ENCODE data around the gene SLC47A1. TPM values are rescaled to one million over a fixed set of nuclear protein-coding genes. Genes with fewer than 3 reads are reported as not detected.
"Not testable (repeated sequence)": the region's sequence is repeated elsewhere in the genome, so short reads cannot be mapped to it uniquely, and the experiment has no call there.

SLC47A1 gene, protein sequence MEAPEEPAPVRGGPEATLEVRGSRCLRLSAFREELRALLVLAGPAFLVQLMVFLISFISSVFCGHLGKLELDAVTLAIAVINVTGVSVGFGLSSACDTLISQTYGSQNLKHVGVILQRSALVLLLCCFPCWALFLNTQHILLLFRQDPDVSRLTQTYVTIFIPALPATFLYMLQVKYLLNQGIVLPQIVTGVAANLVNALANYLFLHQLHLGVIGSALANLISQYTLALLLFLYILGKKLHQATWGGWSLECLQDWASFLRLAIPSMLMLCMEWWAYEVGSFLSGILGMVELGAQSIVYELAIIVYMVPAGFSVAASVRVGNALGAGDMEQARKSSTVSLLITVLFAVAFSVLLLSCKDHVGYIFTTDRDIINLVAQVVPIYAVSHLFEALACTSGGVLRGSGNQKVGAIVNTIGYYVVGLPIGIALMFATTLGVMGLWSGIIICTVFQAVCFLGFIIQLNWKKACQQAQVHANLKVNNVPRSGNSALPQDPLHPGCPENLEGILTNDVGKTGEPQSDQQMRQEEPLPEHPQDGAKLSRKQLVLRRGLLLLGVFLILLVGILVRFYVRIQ
- 10 to 100 TPM in 3 of 4 donors, 1 to 10 TPM in 1; 6.3 to 27.1 (median 15.1) TPM for polyA plus RNA-seq (ENCODE audit: insufficient read length in 4 of 4)

DNA sequence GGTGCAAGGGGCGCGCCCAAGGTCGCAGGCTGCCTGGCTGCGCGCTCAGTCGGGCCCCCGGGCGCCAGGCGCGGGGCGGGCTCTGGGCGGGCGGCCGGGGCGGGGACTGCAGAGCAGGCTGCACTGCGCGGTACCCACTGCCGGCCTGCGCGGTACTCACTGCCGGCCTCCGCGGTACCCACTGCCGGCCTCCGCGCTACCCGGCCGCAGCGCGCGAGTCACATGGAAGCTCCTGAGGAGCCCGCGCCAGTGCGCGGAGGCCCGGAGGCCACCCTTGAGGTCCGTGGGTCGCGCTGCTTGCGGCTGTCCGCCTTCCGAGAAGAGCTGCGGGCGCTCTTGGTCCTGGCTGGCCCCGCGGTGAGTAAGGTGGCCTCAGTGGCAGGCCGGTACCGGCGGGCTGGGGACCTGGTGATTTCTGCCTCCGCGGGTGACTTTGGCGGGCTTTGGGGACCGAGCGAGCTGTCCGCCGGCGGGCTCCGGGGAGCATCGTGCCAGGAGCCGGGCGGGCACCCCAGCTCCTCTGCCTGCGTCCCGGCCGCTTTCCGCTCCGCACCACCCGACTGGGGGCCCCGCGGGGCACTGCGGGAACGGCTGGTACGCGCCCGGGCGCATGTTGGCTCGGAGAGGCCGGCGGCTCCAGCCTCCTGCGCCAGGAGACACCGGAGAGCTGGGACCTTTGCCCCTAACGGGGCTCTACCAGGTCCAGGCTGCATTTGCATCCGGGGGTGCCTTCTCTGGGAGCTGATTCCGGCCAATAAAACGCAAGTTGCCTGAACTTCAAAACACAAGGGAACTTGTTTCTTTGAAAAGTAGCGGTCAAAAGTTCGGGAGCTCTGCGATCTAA lies at the start of gene SLC47A1:
Gene SLC47A1 (plus strand): TSS at position 137 of the 844 bp plus-strand sequence. CDS start 86 bp downstream, at position 223.
- DNase-seq (ENCODE audit: low read depth in 4 of 4, low spot score in 3 of 4): peak in 1 of 4 donors; percentile 30

DNA sequence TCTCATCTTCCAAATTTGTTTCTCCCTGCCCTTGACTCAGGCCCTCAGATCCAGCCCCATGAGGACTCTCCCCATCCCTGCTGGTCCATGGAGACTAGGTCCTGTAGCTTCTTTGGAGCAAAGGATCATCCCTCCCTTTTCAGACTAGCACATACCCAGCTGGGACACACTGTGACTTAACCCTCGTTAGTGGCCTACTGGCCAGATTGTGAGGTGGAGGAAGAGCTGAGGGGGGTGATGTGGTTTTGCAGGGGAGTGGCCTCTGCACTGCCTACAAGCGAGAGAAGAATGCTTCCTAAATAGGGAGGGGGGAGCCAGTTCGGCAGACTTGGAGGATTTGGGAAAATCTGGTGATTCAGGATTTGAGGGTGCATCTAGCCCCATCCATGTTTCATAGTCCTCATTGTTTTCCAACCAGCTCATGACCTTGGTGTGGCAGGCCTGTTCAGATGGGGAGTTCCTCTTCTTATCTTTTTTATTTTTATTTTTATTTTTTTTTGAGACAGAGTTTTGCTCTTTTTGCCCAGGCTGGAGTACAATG lies 47.8 kb upstream of the SLC47A1 start:
- no peak for DNase-seq (ENCODE audit: low read depth in 4 of 4, low spot score in 3 of 4)

DNA sequence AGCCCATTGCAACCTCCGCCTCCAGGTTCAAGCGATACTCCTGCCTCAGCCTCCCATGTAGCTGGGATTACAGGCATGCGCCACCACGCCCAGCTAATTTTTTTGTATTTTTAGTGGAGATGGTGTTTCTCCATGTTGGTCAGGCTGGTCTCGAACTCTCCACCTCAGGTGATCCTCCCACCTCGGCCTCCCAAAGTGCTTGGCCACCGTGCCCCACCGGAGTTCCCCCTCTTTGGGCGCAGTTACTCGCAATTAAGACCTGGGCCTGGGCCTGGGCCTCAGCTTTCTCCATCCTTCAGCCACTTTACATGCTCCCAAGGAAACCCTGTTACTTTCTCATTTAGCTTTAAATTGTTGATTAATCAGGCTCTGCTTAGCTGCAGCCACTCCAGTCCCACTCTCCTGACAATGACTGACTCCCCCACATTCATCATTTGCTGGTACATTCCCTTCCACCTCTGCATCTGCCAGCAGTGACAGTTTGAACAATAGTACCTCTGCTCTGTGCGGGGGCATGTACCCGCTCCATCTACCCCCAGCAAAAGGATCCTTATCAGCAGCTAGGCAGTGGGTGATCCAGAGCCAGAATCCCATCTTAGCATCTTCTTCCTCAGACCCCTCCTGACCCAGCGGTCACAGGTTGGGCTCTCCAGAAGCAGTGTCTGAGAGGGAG lies 47.2 kb upstream of the SLC47A1 start:
- DNase-seq (ENCODE audit: low read depth in 4 of 4, low spot score in 3 of 4): no peak

DNA sequence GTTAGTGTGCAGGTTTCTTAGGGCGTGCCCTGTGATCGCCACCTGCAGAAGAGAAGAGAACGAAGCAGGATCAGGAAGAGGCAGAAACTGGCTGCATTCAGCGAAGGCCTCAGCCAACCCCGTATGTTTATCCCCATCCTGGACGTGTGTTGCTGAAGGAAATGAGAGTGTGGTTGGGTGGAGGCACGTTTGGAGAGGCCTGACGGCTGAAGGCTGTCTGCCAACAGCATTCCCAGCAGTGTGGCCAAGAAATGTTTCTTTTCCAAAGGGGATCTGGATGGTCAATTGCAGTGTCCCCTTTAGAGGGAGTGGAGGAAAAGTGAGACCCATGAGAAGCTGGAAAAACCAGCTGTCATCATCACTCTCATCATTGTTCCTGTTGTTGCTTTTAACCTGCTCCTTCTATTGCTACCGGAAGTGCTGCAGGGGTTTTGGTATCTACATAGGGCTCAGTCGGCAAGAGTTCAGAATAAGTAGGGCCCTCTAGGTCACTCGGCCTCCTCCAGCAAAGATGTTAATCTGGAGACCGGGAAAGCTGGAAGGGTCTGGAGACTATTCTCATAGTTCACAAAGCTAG lies 46.5 kb upstream of the SLC47A1 start:
- DNase-seq (ENCODE audit: low read depth in 4 of 4, low spot score in 3 of 4): no peak

DNA sequence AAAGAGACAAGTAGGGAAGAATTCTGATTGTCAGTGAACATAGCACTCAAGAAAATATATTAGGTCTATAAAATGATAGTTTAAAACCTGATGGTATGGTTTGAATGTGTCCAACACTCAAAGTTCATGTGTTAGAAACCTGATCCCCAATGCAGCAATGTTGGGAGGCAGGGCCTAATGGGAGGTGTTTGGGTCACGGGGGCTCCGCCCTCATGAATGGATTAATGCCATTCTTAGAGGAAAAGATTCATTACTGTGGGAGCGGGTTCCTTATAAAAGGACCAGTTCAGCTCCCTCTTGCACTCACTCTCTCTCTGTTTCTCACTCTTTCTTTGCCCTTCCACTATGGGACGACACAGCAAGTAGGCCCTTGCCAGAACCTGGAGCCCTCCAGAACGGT lies 41.5 kb upstream of the SLC47A1 start:
- DNase-seq (ENCODE audit: low read depth in 4 of 4, low spot score in 3 of 4): no peak

DNA sequence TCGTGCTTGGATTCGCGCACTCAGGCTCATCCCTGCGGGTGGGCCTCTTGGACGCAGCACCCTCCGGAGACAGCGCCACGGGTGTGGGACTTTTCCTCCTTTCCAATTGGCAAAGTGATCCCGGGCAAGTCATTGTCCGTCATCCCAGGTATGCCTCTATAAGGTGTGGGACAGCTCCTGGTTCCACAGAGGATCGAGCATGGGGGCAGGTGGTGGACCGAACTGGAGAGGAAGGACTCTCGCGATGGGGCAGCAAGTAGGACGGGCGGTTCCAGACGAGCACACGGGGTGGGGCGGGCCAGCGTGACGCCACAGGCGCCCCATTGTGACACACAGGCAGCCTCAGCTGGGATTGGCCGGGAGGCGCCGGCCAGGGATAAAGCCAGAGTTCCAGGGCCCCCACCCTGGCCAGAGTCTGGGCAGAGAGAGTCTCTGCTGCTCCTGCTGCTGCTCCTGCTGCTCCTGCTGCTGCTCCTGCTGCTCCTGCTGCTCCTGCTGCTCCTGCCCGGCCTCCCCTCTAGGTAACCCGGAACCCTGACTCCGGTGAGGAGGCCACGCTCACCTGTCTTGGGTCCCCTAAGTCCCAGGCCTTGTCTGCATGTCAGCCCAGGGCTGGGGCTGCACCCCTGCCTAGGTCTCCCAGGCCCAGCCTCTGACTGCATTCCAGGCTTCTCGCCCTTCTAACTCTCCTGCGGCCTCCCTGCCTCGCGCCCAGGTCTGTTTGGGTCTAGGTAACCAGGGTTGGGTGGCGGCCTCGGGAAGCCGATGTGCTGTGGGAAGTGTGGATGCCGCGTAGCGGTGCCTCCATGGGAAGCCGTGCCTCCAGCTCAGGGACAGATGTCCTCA lies 38.5 kb upstream of the SLC47A1 start:
- DNase-seq (ENCODE audit: low read depth in 4 of 4, low spot score in 3 of 4): no peak

DNA sequence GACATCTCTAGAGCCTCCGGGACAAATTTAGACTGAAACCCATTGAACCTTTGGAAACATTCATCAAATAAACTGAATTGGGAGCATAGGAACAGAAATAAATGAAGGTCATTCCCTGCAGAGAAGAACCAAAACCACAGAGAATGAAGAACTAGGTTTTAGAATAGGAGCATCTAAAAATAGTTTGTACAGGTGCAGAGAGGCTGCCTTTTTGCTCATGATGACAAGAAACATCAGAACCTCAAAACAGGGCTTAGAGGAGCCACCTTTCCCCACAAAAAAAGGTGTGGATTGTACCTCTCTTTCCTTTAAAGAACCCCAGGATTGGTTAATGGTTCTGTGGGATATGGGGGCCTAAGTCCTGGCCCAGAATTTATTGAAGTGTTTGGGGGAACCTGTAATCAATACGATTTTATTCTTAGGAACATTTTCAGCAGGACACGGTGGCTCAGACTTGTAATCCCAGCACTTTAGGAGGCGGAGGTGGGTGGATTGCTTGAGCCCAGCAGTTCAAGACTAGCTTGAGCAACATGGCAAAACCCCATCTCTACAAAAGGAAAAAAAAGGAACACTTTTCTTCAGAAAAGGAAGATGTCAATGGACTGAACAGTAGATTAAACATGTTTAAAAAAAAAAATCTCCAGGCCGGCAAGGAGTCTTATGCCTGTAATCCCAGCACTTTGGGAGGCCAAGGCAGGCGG lies 37.7 kb upstream of the SLC47A1 start:
- no peak for DNase-seq (ENCODE audit: low read depth in 4 of 4, low spot score in 3 of 4)

DNA sequence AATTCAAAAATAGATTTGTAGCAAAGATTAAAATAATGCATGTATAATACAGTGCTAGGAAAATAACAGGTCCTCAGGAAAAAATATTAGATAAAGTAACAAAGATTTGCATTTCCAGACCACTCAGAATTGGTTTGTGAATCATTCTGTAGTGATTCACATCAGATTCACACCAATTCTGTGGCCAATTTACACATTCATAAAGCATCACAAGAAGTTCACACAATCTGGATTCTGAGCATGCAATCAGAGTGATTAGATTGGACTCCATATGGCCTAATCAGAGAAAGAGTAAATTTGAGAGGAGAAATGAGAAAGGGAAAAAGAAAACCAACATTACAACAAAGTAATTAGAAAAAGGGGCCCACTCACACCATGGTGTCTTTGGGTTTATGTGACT lies 36.0 kb upstream of the SLC47A1 start:
- DNase-seq (ENCODE audit: low read depth in 4 of 4, low spot score in 3 of 4): no peak

DNA sequence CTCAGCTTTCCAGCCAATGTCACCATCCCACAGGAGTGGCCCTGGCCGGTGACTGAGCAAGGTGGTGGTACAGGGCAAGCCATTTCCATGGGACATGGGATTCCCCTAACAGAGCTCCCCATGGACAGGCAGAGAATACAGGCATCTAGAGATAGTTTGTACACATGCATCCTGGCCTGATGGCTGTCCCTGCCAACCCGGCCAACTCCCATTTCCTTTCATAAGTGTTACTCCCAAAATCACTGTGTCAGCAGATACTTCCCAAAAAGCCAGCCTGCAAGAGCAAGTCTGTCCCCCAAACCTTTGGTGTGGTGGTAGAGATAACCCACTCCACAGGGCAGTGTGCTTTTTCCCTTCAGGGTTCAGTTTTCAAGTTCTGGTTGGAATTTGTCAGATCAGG lies 32.4 kb upstream of the SLC47A1 start:
- DNase-seq (ENCODE audit: low read depth in 4 of 4, low spot score in 3 of 4): no peak

DNA sequence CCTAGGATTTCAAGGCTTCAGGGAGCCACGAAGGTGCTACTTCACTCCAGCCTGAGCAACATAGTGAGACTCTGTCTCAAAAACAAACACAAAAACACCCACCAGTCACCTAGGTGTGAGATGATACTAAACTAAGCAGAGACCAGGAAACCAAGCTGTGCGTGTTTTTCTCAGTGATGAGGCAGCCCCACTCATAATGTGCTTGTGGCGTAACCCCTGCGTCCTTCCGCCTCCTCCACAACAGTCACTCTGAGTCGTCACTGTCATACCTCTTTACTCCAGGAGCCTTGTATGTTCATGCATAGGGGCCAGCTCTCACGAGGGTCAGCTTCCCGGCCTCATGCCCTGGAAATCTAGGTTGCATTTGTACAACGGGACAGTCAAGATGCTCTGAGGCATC lies 31.1 kb upstream of the SLC47A1 start:
- no peak for DNase-seq (ENCODE audit: low read depth in 4 of 4, low spot score in 3 of 4)

DNA sequence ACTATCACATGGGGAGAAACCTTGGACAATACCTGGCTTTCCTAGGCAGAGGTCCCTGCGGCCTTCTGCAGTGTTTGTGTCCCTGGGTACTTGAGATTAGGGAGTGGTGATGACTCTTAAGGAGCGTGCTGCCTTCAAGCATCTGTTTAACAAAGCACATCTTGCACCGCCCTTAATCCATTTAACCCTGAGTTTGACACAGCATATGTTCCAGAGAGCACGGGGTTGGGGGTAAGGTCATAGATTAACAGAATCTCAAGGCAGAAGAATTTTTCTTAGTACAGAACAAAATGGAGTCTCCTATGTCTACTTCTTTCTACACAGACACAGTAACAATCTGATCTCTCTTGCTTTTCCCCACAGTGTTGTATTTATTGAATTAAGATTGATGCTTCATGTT lies 28.1 kb upstream of the SLC47A1 start:
- DNase-seq (ENCODE audit: low read depth in 4 of 4, low spot score in 3 of 4): not testable (repeated sequence)

DNA sequence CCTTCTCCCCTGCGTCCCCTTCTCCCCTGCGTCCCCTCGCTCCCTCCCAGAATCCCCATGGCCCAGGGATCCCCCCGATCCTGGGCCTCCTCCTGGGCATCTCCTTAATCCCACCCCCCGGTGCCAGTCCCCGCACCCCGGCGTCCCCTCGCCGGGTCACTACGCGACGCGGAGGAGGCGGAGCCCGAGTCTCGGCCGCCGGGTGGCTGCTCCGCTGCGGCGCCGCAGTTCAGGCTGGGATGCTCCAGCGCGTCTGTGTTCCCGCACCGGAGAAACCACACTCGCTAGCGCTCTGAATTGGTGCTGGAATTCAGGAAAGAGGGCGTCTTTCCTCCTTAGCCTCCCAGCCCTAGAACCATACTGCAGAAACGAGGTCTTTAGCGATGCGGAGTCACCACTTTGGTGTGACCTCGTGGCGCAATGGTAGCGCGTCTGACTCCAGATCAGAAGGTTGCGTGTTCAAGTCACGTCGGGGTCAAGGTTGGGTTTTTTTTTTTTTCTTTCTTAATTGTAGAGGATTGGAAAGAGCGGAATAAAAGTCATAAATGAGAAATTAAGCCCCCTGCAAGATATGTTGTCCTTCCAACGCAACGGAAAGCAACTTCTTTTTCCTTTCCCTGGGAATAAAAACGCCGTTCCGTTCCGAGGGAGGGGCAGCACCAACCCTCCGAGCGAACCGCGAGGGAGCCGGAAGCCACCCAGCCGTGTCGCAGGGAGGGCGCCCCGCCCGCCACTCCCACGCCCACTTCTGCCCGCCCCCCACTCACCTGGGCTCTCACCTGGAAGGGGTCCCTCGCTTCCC lies 25.7 kb upstream of the SLC47A1 start:
- DNase-seq (ENCODE audit: low read depth in 4 of 4, low spot score in 3 of 4): peak; percentile 85 to 90 (median 88)

DNA sequence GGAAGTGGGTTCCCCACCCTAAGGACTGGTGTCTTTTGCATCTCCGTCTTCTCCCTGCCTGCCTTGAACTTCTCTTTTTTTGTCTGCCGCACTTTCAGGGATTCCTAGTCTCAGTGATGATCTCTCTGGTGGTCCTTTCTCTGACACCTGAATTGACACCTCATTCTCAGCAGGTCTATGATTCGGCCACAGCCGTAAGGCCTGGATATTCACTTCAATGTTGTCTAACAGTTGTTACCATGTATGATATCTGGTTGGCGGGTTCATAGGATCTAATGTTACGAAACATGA lies 25.1 kb upstream of the SLC47A1 start:
- DNase-seq (ENCODE audit: low read depth in 4 of 4, low spot score in 3 of 4): no peak

DNA sequence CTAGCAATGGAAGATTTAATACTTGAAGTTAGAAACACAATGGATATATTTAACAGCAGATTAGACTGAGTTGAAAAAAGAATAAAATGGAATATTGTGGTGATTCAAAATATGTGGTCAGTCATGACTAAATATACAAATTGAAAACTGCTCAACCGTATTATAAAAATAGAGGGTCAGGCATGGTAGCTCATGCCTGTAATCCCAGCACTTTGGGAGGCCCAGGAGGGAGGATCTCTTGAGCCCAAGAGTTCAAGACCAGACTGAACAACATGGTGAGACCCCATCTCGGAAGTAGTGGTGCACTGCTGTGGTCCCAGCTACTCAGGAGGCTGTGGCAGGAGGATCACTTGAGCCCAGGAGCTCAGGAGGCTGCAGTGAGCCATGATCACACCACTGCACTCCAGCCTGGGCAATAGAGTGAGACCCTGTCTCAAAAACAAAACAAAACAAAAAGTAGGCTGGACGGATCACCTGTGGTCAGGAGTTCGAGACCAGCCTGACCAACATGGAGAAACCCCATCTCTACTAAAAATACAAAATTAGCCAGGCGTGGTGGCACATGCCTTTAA lies 24.3 kb upstream of the SLC47A1 start:
- not testable (repeated sequence) for DNase-seq (ENCODE audit: low read depth in 4 of 4, low spot score in 3 of 4)

DNA sequence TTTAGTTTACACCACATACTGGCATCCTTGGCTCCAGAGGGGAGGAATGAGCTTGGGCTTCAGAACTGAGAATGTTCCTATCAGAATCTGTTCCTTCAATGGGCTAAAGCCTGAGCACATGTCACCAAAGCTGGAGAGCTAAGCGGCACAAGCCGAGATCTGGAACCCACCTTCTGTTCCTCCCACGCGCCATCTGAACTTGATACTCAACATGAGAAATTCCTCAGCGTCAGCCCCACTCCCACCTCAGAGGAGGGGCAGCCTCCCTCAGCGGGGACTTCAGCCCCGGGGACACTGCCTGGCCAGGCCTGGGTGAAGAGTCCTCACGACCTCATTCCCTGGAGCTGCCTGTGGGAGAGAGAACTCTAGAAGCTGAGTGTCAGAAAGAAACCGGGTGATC lies 22.8 kb upstream of the SLC47A1 start:
- peak in 2 of 4 donors; percentile 55 to 77 for DNase-seq (ENCODE audit: low read depth in 4 of 4, low spot score in 3 of 4)

DNA sequence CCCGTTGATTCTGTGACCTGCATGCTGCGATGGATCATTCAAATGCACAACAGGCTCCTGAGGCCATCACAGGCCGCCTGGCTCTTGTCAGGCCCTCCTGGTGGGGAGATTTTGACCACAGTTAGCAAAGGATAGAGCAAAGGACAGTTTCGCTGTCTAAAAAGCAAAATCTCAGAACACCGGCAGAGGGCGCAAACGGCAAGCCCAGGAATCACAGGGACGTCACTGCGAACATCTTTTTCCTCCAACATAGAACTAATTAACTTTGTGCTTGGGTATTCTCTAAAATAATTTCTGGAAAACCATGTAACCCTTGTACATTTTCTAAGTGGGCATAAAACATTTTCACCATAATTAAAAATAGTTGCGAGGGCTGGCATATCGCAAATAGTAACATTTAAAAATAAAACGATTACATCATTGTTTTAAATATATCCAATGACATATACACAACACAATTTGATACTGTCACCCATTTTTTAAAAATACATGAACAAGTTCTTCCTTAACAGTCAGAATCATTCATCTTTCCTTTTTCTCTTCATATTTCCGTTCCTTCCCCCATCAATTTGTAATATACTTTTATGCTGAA lies 19.7 kb upstream of the SLC47A1 start:
- DNase-seq (ENCODE audit: low read depth in 4 of 4, low spot score in 3 of 4): no peak

DNA sequence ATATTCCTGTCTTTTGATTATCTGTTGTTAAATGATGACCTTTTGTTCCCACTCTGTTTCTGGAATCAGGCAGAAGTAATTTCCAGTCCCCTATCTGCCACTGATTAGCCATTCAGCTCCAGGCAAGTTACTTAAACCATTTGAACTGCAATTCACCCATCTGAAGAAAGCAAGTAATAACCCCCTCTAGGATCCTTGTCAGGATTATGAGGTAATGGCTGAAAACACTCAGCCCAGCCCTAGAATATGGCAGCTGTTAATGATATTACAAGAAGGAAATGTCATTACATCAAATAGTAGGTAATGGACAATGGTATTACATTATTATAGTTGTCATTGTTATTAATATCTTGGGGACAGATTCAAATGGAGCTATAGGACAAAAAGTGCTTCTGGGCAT lies 16.0 kb upstream of the SLC47A1 start:
- DNase-seq (ENCODE audit: low read depth in 4 of 4, low spot score in 3 of 4): no peak

Data from left renal pelvis (tissue), 4 donors.